DLD1 (cell line): ENCODE data around the gene C2orf72.

Experiments
- in situ Hi-C: cut with HindIII; loops from 2 replicates; pipeline ENCODE4 v1.10.0; 2017; ENCODE audit warnings: low sequenced_read_pairs

The C2orf72 gene

GRCh38 chr2:231041061-231041689 is 3.9 kb downstream of the C2orf72 start:
- in situ Hi-C loops, result no loop called here

GRCh38 chr2:231043796-231044195 is 6.5 kb downstream of the C2orf72 start:
- in situ Hi-C loops, result no loop called here

DNA sequence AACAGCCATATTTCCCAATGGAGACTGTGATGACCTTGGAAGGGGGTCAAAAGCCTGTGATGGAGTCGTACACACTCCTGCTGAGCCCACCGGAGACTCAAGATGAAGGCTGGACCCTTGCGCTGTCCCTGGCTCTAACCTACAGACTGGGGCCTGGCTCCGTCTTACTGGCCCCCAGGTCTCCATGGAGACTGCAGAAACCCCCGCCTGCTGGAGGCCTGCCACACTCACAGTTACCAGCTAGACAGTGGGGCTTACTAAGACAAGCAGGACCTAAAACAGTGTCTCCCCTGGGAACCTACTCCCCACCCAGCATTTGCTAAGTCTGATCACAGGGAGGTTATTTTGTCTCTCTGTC is 9.6 kb downstream of the C2orf72 start:
- in situ Hi-C loops, result no loop called here

GRCh38 chr2:231047274-231047922 is 10.1 kb downstream of the C2orf72 start:
- in situ Hi-C loops, result no loop called here

DNA sequence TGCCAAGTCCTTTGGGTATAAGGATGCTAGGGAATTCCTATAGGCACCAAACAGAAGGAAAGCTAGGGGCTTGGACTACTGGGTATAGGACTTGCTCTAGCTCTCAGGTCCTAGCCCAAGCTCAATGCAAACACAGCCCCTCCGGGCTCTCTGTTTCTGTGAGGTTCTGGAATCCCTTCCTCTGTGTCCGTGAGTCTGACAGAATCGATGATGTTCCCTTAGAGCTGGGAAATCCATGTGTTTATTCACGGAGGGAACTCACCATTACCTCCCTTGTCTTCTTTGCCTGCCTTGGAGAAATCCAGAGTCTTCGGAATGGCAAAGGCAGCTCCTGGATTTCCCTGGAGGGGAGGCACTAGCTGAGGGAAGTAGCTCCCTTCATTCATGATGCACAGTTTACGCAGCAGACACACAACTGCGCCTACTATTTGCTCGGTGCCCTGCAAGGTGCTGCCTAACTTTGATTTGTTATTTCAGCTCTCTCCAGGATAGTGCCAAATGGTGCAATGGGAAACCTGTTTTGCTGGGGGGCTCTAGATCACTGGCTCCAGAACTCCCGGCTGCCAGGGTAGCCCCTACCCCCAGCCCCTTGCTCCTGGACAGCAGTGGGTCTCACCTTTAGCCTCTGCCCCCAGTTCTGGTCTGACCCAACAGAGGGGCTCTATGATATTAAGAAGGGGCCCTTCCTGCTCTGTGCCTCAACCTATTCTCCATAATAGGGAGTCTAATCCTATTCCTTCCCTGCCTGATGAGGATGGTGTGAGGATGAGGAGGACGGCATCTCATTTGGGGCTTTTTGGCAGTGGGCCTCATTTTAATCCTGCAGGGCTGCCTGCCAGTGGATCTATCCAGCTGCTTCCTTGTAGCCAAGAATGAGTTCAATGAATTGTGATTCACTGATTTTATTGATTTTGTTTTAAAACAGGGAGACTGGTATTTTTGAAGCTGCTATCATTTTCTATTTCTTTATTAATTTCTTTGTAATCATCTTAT is 10.9 kb downstream of the C2orf72 start:
- in situ Hi-C loops, result no loop called here

- in situ Hi-C loops, result no loop called here
Observed at GRCh38 chr2:231049286-231050017, 12.1 kb downstream of the C2orf72 start.

DNA sequence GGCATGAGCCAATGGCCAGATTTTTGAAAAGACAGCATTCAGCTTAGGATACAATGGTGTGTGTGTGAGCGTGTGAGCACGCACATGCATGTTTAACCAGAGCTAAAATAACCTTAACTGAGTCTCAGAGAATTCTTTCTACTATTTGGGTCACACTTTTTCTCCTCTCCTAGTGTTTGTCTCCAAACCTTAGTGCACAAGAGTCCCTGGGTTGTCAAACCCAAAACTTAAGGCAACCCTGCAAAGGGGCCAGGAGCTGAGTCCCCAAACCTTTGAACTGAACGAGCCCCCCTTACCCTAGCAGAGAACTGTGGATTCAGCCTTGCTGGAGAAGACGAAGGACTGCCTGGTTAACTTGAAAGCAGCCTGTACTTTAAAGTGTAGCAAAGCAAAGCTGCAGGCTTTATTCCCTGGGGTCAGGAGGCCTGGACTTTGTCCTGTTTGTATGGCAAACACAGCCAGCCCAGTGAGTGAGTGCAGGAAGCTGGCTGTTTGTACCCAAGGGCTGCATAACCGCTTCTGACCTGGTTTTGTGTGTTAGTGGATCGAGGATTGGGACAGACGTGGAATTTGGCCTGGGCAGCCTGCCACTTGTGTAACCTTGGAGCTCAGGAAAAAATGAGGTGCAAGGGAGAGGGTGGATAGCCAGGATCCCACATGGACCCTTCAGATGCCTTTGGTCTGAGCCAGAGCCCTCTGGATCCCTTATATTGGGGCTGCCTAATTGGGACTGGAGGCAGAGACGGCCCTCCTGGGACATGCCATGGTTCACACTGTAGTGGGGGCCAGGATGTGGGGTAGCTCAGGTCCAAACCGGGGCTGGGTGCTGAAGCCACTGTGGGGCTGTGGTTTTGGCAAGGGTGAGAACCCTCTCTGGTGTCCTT is 12.9 kb downstream of the C2orf72 start:
- in situ Hi-C loops, result no loop called here

GRCh38 chr2:231051116-231051515 is 13.8 kb downstream of the C2orf72 start:
- in situ Hi-C loops, result no loop called here

- in situ Hi-C loops, result no loop called here
Observed at GRCh38 chr2:231052494-231053451, 15.4 kb downstream of the C2orf72 start.

GRCh38 chr2:231053846-231054245 is 16.5 kb downstream of the C2orf72 start:
- in situ Hi-C loops, result no loop called here

GRCh38 chr2:231056453-231057416 is 19.4 kb downstream of the C2orf72 start, which contains the start of gene PSMD1:
PSMD1 (plus strand) TSS chr2:231056867; CDS start chr2:231057026, 159 bp downstream.
- in situ Hi-C loops, result no loop called here

DNA sequence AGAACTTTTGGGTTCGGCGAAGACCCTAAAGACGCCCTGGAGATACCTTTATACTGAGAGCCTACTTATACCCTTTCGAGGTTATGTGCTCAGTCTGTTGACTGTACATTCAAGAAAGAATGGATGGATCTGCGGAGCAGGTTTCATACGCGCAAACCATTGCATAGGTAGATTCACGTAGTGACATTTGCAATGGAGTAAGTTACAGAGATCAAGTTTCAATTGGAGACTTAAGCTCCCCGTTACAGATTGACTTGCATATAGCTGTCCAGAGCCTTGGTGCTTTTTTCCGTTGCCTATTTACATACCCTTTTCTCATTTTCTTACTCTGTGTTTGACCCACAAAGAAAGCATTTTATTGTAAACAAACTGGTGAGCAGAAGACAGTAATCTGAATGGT is 20.3 kb downstream of the C2orf72 start:
- in situ Hi-C loops, result no loop called here

- in situ Hi-C loops, result no loop called here
Observed at GRCh38 chr2:231058761-231059550, 21.6 kb downstream of the C2orf72 start.

GRCh38 chr2:231059756-231060155 is 22.4 kb downstream of the C2orf72 start:
- in situ Hi-C loops, result no loop called here

DNA sequence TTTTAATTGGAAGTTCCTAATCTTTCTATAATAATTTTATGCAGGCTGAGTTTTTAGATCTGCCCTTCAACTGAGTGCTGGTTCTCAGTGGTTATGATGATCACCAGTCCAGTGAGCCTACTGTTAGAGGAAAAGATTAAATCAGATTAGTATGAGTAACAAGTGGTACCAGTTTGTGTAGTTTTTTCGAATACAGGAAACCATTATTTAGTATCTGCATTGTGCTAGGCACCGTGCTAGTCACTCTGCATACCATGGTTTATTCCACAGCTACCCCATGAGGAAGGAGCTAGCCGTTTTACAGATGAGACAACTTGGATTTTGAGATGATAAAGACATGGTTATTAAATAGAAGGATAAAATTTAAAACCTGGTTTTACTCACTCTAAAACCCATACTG is 25.5 kb downstream of the C2orf72 start:
- in situ Hi-C loops, result no loop called here

DNA sequence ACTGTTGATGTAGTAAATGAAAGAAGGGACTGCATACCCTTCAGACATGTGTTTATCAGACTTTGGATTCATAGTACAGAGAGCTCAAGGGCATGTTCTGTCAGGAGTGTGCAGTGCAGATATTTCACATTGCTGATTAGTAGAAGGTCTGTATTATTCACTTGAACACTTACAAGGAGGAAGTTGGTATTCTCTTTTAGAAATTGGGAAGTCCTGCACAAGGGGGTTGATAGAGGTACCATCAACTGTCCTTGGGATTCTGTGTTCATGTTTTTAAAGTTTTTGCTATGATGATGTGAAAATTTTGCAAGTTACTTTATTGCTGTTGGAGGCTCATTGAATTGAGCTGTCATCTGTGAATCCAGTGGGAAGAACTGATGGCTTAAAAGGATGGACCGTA is 26.0 kb downstream of the C2orf72 start:
- in situ Hi-C loops, result no loop called here

DNA sequence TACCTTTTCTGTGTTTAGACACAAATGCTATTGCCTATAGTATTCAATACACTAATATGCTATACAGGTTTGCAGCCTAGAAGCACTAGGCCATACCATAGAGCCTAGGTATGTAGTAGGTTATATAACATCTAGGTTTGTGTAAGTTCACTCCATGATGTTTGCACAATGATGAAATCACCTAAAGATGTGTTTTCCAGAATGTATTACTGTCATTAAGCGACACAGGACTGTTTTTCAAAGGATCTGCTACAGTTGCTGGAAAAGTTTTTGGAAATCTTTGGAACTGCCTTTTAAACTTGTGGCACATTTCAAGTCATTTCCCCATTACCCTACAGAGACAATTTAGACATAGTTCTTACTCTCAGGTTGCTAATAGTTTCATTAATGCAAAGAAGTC is 28.6 kb downstream of the C2orf72 start:
- in situ Hi-C loops, result no loop called here
